Right atrium auricular region (tissue), 2 donors: Measurements from ENCODE around the gene CBX8. TPM values are rescaled to one million over a fixed set of nuclear protein-coding genes. Genes with fewer than 3 reads are reported as not detected.

ENCODE experiments used
- DNase-seq: peaks from one replicate; pipeline ENCODE4 v3.0.0-alpha.2; 2019; ENCODE audit warnings: low spot score
- H3K27ac ChIP-seq, 2 donors: fragments of 200-600 bp; sonication (generic); 1 replicate in 1 of 2; 2 replicates in 1 of 2; pipeline ENCODE4 v1.5.1; 2016 to 2019
- H3K27me3 ChIP-seq, 2 donors: fragments of 200-600 bp; sonication (generic); one replicate each; pipeline versions ENCODE4 v1.5.1 to v1.6.0; 2017 to 2019
- H3K36me3 ChIP-seq: fragments of 200-600 bp; sonication (generic); one replicate; pipeline ENCODE4 v1.5.1; 2016
- H3K4me1 ChIP-seq, 2 donors: fragments of 200-600 bp; sonication (generic); one replicate each; pipeline versions ENCODE4 v1.5.1 to v1.6.0; 2017 to 2019
- H3K4me3 ChIP-seq, 2 donors: fragments of 200-600 bp; sonication (generic); 1 replicate in 1 of 2; 2 replicates in 1 of 2; pipeline ENCODE4 v1.5.1; 2017 to 2019; ENCODE audit warnings: mild to moderate bottlenecking in 1 of 2, moderate library complexity in 1 of 2
- H3K9me3 ChIP-seq, 2 donors: fragments of 200-600 bp; sonication (generic); one replicate each; pipeline ENCODE4 v1.5.1; 2019
- total RNA-seq, 2 donors: library from RNA; depleted of rRNA; stranded (reverse); fragments of >200 nt; gene quantifications; one replicate each; pipeline ENCODE4 v1.1.0, GENCODE V29; 2016
- TF ChIP-seq, protein P1 (sequence below), 2 donors: fragments of 200-600 bp; sonication (generic); IDR thresholded peaks; one replicate each; pipeline ENCODE4 v1.5.1; 2019; ENCODE audit warnings: antibody characterized with exemption in 2 of 2

CBX8 gene
- total RNA-seq, 2 donors from 2014 or later, result 2.7 to 3.0 TPM

DNA sequence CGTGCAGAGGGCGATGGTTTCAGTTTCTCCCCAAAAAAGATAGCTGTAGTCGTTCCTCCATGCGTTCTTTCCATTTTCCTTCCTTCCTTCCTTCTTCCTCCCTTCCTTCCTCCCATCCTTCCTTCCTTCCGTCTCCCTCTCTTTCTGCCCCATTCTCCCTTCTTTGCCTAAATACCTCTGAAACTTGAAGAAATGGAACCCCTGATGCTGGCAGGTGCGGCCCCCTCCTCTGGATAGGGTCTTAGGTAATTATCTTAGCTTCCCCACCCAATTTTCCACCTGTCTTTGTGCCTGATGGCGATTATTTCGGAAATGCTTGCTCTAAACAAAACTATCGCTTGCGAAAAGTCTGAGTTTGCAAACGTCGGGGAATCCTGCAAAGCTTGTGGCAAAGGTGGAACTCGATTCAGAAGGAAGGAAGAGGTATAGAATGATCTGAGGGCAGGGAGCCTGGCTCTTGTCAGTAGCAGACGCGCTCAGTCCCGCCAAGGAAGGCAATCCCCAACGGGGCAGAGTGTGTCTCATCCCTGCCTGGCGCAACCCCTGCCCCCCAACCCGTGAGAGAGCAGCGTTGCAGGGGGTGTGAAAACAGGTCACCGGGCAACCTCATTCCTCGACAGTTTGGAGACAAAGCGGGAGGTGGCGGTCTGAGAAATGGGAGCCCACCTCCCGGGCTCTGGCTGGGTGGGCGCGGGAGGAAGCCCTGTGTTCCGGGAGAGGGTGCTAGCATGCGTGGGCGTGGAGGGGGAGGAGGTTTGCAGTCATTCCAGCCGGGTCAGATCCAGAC is 2.9 kb upstream of the CBX8 start:
- peaks cover 60 to 70% of the 10 kb centered on the region in 2 donors for H3K27me3 ChIP-seq
- no peak for DNase-seq
- TF ChIP-seq, protein P1, sequence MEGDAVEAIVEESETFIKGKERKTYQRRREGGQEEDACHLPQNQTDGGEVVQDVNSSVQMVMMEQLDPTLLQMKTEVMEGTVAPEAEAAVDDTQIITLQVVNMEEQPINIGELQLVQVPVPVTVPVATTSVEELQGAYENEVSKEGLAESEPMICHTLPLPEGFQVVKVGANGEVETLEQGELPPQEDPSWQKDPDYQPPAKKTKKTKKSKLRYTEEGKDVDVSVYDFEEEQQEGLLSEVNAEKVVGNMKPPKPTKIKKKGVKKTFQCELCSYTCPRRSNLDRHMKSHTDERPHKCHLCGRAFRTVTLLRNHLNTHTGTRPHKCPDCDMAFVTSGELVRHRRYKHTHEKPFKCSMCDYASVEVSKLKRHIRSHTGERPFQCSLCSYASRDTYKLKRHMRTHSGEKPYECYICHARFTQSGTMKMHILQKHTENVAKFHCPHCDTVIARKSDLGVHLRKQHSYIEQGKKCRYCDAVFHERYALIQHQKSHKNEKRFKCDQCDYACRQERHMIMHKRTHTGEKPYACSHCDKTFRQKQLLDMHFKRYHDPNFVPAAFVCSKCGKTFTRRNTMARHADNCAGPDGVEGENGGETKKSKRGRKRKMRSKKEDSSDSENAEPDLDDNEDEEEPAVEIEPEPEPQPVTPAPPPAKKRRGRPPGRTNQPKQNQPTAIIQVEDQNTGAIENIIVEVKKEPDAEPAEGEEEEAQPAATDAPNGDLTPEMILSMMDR (IDR thresholded peaks at IDR 0.05), result no peak
- H3K36me3 ChIP-seq, result no peaks in the 10 kb centered on the region
- no peaks in the 10 kb centered on the region for H3K9me3 ChIP-seq
- no peak overlapping the region for H3K4me3 ChIP-seq
- peaks cover 0 to 71% of the 10 kb centered on the region in 2 donors for H3K4me1 ChIP-seq
- no peak overlapping the region for H3K27ac ChIP-seq

- no peaks in the 10 kb centered on the region for H3K9me3 ChIP-seq
- H3K27ac ChIP-seq, result no peak overlapping the region
- H3K27me3 ChIP-seq, result peaks cover 54 to 64% of the 10 kb centered on the region in 2 donors
- H3K4me3 ChIP-seq, result no peak overlapping the region
- peaks cover 0 to 67% of the 10 kb centered on the region in 2 donors for H3K4me1 ChIP-seq
- no peak for DNase-seq
- TF ChIP-seq, protein P1 (IDR thresholded peaks at IDR 0.05), result no peak
- no peaks in the 10 kb centered on the region for H3K36me3 ChIP-seq
Observed at GRCh38 chr17:79799174-79799537, 2.3 kb upstream of the CBX8 start.

GRCh38 chr17:79798299-79799173 is 1.7 kb upstream of the CBX8 start:
- DNase-seq, result no peak
- Histone ChIP-seq H3K27ac (peak overlapping the region in 1 of 2 donors; percentile 83), H3K4me3 (peak overlapping the region; percentile 53 to 80), H3K4me1 (peaks cover 0 to 63% of the 10 kb centered on the region in 2 donors), H3K36me3 (no peaks in the 10 kb centered on the region), H3K9me3 (no peaks in the 10 kb centered on the region), H3K27me3 (peaks cover 48 to 58% of the 10 kb centered on the region in 2 donors)
- TF ChIP-seq, protein P1 (IDR thresholded peaks at IDR 0.05), result no peak

- TF ChIP-seq, protein P1 (IDR thresholded peaks at IDR 0.05), result no peak
- H3K4me1 ChIP-seq, result peaks cover 0 to 63% of the 10 kb centered on the region in 2 donors
- H3K4me3 ChIP-seq, result peak overlapping the region; percentile 53 to 80
- DNase-seq, result no peak
- H3K9me3 ChIP-seq, result no peaks in the 10 kb centered on the region
- peak overlapping the region; percentile 73 to 83 for H3K27ac ChIP-seq
- no peaks in the 10 kb centered on the region for H3K36me3 ChIP-seq
- H3K27me3 ChIP-seq, result peaks cover 41 to 55% of the 10 kb centered on the region in 2 donors
Observed at GRCh38 chr17:79797492-79798298, 818 bp upstream of the CBX8 start.

GRCh38 chr17:79796444-79796762 is 474 bp downstream of the CBX8 start:
- Histone ChIP-seq H3K4me1 (peaks cover 0 to 66% of the 10 kb centered on the region in 2 donors), H3K4me3 (peak overlapping the region; percentile 53 to 80), H3K9me3 (no peaks in the 10 kb centered on the region), H3K36me3 (no peaks in the 10 kb centered on the region), H3K27me3 (peaks cover 42 to 54% of the 10 kb centered on the region in 2 donors), H3K27ac (peak overlapping the region; percentile 69 to 83)
- DNase-seq, result no peak
- TF ChIP-seq, protein P1 (IDR thresholded peaks at IDR 0.05), result no peak
